ENCODE measurements around the gene LMO1.

DNA sequence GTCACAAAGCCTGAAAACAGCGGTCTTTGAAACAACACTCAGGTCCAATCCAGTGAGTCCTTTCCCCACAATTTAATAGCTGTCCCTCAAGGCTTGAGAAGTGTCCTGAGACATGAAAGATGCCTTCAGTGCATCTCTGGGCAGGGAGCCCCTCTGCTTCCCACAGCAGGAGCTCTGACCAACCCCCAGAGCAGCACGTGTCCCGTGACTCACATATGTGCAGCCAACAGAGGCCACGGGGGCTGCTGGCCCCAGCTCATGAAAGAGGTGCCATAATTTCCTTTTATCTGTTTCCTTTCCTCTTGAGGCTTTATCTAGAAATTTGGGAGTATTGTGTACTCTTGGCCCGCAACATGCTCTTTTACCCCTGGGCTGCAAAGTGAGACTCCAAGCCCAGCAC is 33.2 kb upstream of the LMO1 start:
- TF ChIP-seq, protein P1, sequence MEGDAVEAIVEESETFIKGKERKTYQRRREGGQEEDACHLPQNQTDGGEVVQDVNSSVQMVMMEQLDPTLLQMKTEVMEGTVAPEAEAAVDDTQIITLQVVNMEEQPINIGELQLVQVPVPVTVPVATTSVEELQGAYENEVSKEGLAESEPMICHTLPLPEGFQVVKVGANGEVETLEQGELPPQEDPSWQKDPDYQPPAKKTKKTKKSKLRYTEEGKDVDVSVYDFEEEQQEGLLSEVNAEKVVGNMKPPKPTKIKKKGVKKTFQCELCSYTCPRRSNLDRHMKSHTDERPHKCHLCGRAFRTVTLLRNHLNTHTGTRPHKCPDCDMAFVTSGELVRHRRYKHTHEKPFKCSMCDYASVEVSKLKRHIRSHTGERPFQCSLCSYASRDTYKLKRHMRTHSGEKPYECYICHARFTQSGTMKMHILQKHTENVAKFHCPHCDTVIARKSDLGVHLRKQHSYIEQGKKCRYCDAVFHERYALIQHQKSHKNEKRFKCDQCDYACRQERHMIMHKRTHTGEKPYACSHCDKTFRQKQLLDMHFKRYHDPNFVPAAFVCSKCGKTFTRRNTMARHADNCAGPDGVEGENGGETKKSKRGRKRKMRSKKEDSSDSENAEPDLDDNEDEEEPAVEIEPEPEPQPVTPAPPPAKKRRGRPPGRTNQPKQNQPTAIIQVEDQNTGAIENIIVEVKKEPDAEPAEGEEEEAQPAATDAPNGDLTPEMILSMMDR (IDR thresholded peaks at IDR 0.05), result no peak
- TF ChIP-seq POLR2A (IDR thresholded peaks at IDR 0.05) (no peak), POLR2AphosphoS5 (IDR thresholded peaks at IDR 0.05) (no peak)

All from prostate gland (tissue), 2 donors.